SK-N-SH (cell line): ENCODE results near the gene SMARCE1. TPM values are rescaled to one million over a fixed set of nuclear protein-coding genes. Genes with fewer than 3 reads are reported as not detected.

ENCODE experiments used
- CTCF ChIA-PET: fragments of 300-600, 350-600 bp; formaldehyde crosslinking; extraction: SDS; loops from one replicate; lab custom pipeline; 2021; lab: Yijun Ruan, JAX
- POLR2A ChIA-PET: fragments of 350-600 bp; sonication (Branson Sonifier 250); formaldehyde crosslinking; extraction: SDS; loops from one replicate; lab custom pipeline; 2020; ENCODE audit warnings: antibody characterized with exemption, inconsistent platforms; lab: Yijun Ruan, JAX
- DNase-seq: peaks from one replicate; pipeline ENCODE4 v3.0.0; 2012
- H2AFZ ChIP-seq: fragments of 200-600 bp; sonication (generic); 2 replicates; pipeline ENCODE4 v1.8.1; 2016; ENCODE audit warnings: antibody characterized with exemption, mild to moderate bottlenecking, low read depth
- H3F3A ChIP-seq: fragments of 200-600 bp; sonication (generic); replicated peaks from 2 replicates; pipeline ENCODE3; 2016; ENCODE audit warnings: antibody characterized with exemption, mild to moderate bottlenecking; ENCODE audit not compliant: insufficient read depth
- H3K27ac ChIP-seq, 2 experiments: fragments of 200-500 bp in 1 of 2; fragments of 200-600 bp in 1 of 2; sonication (Bioruptor generic) in 1 of 2; sonication (generic), shearing (Covaris generic) in 1 of 2; 2 replicates each; pipeline versions ENCODE4 v1.5.1 to v1.6.1; 2014 to 2016; ENCODE audit warnings: low read depth in 2 of 2, inconsistent platforms in 1 of 2, low read length in 1 of 2, mild to moderate bottlenecking in 1 of 2, mixed read lengths in 1 of 2
- H3K27me3 ChIP-seq: fragments of 200-600 bp; sonication (generic), shearing (Covaris generic); 2 replicates; pipeline ENCODE4 v1.6.1; 2016; ENCODE audit warnings: mixed run types; ENCODE audit not compliant: insufficient read depth
- H3K36me3 ChIP-seq, 2 experiments: fragments of 200-500 bp in 1 of 2; fragments of 200-600 bp in 1 of 2; sonication (Bioruptor generic) in 1 of 2; sonication (generic) in 1 of 2; replicated peaks in 1 of 2; 2 replicates each; pipeline versions ENCODE3 to v1.5.1; 2014 to 2016; ENCODE audit warnings: low read length in 1 of 2, mild to moderate bottlenecking in 1 of 2; ENCODE audit not compliant: insufficient read depth in 2 of 2, control insufficient read depth in 1 of 2
- H3K4me1 ChIP-seq, 2 experiments: fragments of 200-500 bp in 1 of 2; fragments of 200-600 bp in 1 of 2; sonication (Bioruptor generic) in 1 of 2; sonication (generic), shearing (Covaris generic) in 1 of 2; 2 replicates each; pipeline versions ENCODE4 v1.5.1 to v1.6.1; 2014 to 2016; ENCODE audit warnings: low read depth in 1 of 2, low read length in 1 of 2, mixed run types in 1 of 2; ENCODE audit not compliant: insufficient read depth in 2 of 2, control insufficient read depth in 1 of 2
- H3K4me2 ChIP-seq: fragments of 200-600 bp; sonication (generic), shearing (Covaris generic); 2 replicates; pipeline ENCODE4 v1.6.1; 2017; ENCODE audit warnings: mixed run types
- H3K4me3 ChIP-seq, 2 experiments: fragments of 200-500 bp in 1 of 2; fragments of 200-600 bp in 1 of 2; sonication (Bioruptor generic) in 1 of 2; sonication (generic), shearing (Covaris generic) in 1 of 2; 2 replicates each; pipeline versions ENCODE4 v1.5.1 to v1.8.1; 2014 to 2016; ENCODE audit warnings: low read depth in 2 of 2, inconsistent platforms in 1 of 2, low read length in 1 of 2, mild to moderate bottlenecking in 1 of 2, mixed read lengths in 1 of 2, moderate library complexity in 1 of 2
- H3K79me2 ChIP-seq: fragments of 200-600 bp; sonication (generic); 2 replicates; pipeline ENCODE4 v1.8.1; 2017; ENCODE audit warnings: mild to moderate bottlenecking; ENCODE audit not compliant: insufficient read depth
- H3K9ac ChIP-seq: fragments of 200-600 bp; sonication (generic); 2 replicates; pipeline ENCODE4 v1.6.1; 2017; ENCODE audit warnings: mixed run types
- H3K9me2 ChIP-seq: fragments of 200-600 bp; sonication (generic); 2 replicates; pipeline ENCODE4 v1.6.1; 2017; ENCODE audit warnings: mixed run types
- H3K9me3 ChIP-seq: fragments of 200-600 bp; sonication (generic); 2 replicates; pipeline ENCODE4 v1.6.1; 2017; ENCODE audit warnings: mixed run types, mild to moderate bottlenecking, moderate library complexity
- H4K20me1 ChIP-seq: fragments of 200-600 bp; sonication (generic); 2 replicates; pipeline ENCODE4 v1.6.1; 2017; ENCODE audit warnings: mild to moderate bottlenecking, mixed run types; ENCODE audit not compliant: insufficient read depth
- CHD2 ChIP-seq: fragments of 150-350 bp; IDR thresholded peaks from 2 replicates; pipeline ENCODE4 v1.6.1; 2018; ENCODE audit warnings: low read length; ENCODE audit not compliant: partially characterized antibody
- FOXJ3 ChIP-seq: sonication (generic); formaldehyde crosslinking; IDR thresholded peaks from 2 replicates; pipeline ENCODE4 v1.5.1; 2020; ENCODE audit warnings: mild to moderate bottlenecking, missing genetic modification reagents
- FOXM1 ChIP-seq: IDR thresholded peaks from 2 replicates; pipeline ENCODE4 v1.4.0; 2012; ENCODE audit warnings: low read depth, mild to moderate bottlenecking
- GATA2 ChIP-seq: sonication (generic); formaldehyde crosslinking; IDR thresholded peaks from 2 replicates; pipeline ENCODE4 v1.5.0; 2020; ENCODE audit warnings: mild to moderate bottlenecking, missing genetic modification reagents
- IRF3 ChIP-seq: fragments of 150-350 bp; IDR thresholded peaks from 2 replicates; pipeline ENCODE4 v1.6.1; 2016; ENCODE audit warnings: mild to moderate bottlenecking, low read depth, low read length
- JUND ChIP-seq: IDR thresholded peaks from 2 replicates; pipeline ENCODE4 v1.4.0; 2012
- MXI1 ChIP-seq: IDR thresholded peaks from 2 replicates; pipeline ENCODE4 v1.6.1; 2012; ENCODE audit warnings: mild to moderate bottlenecking, low read depth, low read length, improper control_type of control experiment
- PBX3 ChIP-seq: IDR thresholded peaks from 2 replicates; pipeline ENCODE4; 2012
- POLR2AphosphoS5 ChIP-seq: IDR thresholded peaks from 2 replicates; pipeline ENCODE4 v1.6.1; 2012; ENCODE audit warnings: low read depth, low read length
- RAD21 ChIP-seq: IDR thresholded peaks from 2 replicates; pipeline ENCODE4 v1.6.1; 2012; ENCODE audit warnings: mild to moderate bottlenecking, low read length
- REST ChIP-seq: IDR thresholded peaks from 2 replicates; pipeline ENCODE4 v1.6.1; 2012; ENCODE audit warnings: mild to moderate bottlenecking, low read depth, low read length, moderate library complexity
- RFX5 ChIP-seq: IDR thresholded peaks from 2 replicates; pipeline ENCODE4 v1.6.1; 2012; ENCODE audit warnings: mild to moderate bottlenecking, improper control_type of control experiment, low read length
- RXRA ChIP-seq: IDR thresholded peaks from 2 replicates; pipeline ENCODE4 v1.4.0; 2012; ENCODE audit warnings: low read depth, mild to moderate bottlenecking, borderline replicate concordance
- SIN3A ChIP-seq: IDR thresholded peaks from 2 replicates; pipeline ENCODE4 v1.6.1; 2012; ENCODE audit warnings: low read depth, mild to moderate bottlenecking, low read length, moderate library complexity, borderline replicate concordance
- SMC3 ChIP-seq: IDR thresholded peaks from 2 replicates; pipeline ENCODE4 v1.6.1; 2012; ENCODE audit warnings: low read depth, low read length, improper control_type of control experiment
- TAF1 ChIP-seq: IDR thresholded peaks from 2 replicates; pipeline ENCODE4 v1.6.1; 2012; ENCODE audit warnings: low read depth, mild to moderate bottlenecking, low read length, moderate library complexity, borderline replicate concordance
- TCF12 ChIP-seq: IDR thresholded peaks from 2 replicates; pipeline ENCODE4 v1.4.0; 2012
- TEAD4 ChIP-seq: IDR thresholded peaks from 2 replicates; pipeline ENCODE4 v1.4.0; 2012; ENCODE audit warnings: mild to moderate bottlenecking, borderline replicate concordance; ENCODE audit not compliant: insufficient read depth
- YY1 ChIP-seq: IDR thresholded peaks from 2 replicates; pipeline ENCODE4 v1.4.0; 2012; ENCODE audit warnings: low read depth, mild to moderate bottlenecking
- WGBS: methylation state at CpG from one replicate; pipeline ENCODE4 v1.1.6; 2017; ENCODE audit warnings: low lambda C conversion rate; 5-methylcytosine and 5-hydroxymethylcytosine counted together
- polyA plus RNA-seq, 3 experiments: library from polyadenylated mRNA; depleted of rRNA; stranded (reverse); fragments of >200 nt; gene quantifications; 2 replicates each; pipeline ENCODE4 v1.2.3, GENCODE V29; 2012

SMARCE1 gene
- polyA plus RNA-seq, 1 of the 3 experiments (the other 2 are of a cell fraction), result 45.9 TPM

- WGBS, result 10% methylated on average over 2 of the region's 2 CpGs
- DNase-seq, result no peak
- H3K4me2 ChIP-seq, result no peak overlapping the region
- no peaks in the 10 kb centered on the region for H3F3A ChIP-seq
- H3K9me3 ChIP-seq, result no peaks in the 10 kb centered on the region
- no peak overlapping the region for H3K9ac ChIP-seq
- no peaks in the 10 kb centered on the region for H3K9me2 ChIP-seq
- no peak overlapping the region for H3K27ac ChIP-seq
- H3K27me3 ChIP-seq, result peaks cover 75% of the 10 kb centered on the region
- CTCF ChIA-PET, result interaction anchor here (0.6 kb wide), 1 partner anchor 25 kb away, joined by 3 read pairs; the partner anchor contains the start of gene KRT24
- POLR2A ChIA-PET, result no interaction called here
- no peaks in the 10 kb centered on the region for H4K20me1 ChIP-seq
- no peaks in the 10 kb centered on the region for H3K36me3 ChIP-seq
- H2AFZ ChIP-seq, result no peak overlapping the region
- TF ChIP-seq JUND (no peak), YY1 (no peak), FOXJ3 (CRISPR knock-in tag) (no peak), REST (no peak), TEAD4 (no peak), SIN3A (no peak), TCF12 (no peak), GATA2 (no peak), RFX5 (no peak), MXI1 (no peak), RXRA (no peak), PBX3 (no peak), RAD21 (no peak), IRF3 (no peak), CHD2 (no peak), SMC3 (no peak), FOXM1 (no peak), TAF1 (no peak), POLR2AphosphoS5 (no peak)
- TF ChIP-seq, all 33 proteins: peak for 0
- Histone ChIP-seq H3K4me3 (no peak overlapping the region), H3K4me1 (no peaks in the 10 kb centered on the region), H3K79me2 (no peaks in the 10 kb centered on the region)
These were observed 31.9 kb upstream of the SMARCE1 start for GRCh38 chr17:40679523-40679907.
